Erythroblast (primary cell): ENCODE measurements around the gene BTBD6.
A peak's percentile ranks its signal among the peaks of the same experiment; 100 is the strongest.

Experiments used
- DNase-seq, 2 experiments: peaks; one replicate each; lab custom pipeline; 2025; lab: John Stamatoyannopoulos, UW
- GATA1 ChIP-seq: IDR thresholded peaks from 2 replicates; pipeline ENCODE4 v1.6.1; 2011; ENCODE audit warnings: low read depth, mild to moderate bottlenecking, control low read depth, low read length, moderate library complexity
- POLR2A ChIP-seq: IDR thresholded peaks from 2 replicates; pipeline ENCODE4 v1.6.1; 2011; ENCODE audit warnings: mild to moderate bottlenecking, low read length

The BTBD6 gene

DNA sequence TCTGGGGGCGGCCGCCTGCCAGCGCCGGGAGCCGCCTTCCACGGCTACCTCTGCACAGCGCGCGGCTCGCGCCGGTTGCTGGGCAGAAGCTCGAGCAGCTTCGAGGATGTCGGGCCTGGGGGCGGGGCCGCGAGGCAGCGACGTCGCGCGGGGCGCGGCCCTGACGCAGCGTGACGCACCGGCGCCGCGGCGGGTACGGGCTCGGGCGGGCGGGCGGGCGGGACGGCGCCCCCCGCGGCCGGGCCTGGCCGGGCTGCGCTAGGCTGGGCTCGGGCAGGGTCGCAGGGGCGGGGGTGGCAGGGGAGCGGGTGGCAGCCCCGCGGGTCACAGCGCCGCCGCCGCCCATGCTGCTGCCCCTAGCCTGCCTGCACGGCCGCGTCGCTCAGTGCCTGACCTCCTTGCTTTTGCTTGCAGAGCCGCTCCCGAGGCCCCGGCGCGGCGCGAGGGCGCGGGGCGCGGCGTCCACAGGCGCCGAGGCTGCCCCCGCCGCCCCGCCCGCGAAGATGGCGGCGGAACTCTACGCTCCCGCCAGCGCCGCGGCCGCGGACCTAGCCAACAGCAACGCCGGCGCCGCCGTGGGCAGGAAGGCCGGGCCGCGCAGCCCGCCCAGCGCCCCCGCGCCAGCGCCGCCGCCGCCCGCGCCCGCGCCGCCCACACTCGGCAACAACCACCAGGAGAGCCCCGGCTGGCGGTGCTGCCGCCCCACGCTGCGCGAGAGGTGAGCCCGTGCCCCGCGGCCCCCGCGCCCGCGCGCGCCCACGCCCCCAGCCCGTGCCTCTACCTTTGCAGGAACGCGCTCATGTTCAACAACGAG is at the start of gene BTBD6:
BTBD6 (plus strand) TSS at position 166 of the 814 bp plus-strand sequence; CDS start at position 345, 179 bp downstream.
- TF ChIP-seq GATA1 (no peak), POLR2A (peak; percentile 33)
- DNase-seq = peak; percentile 91 to 95

DNA sequence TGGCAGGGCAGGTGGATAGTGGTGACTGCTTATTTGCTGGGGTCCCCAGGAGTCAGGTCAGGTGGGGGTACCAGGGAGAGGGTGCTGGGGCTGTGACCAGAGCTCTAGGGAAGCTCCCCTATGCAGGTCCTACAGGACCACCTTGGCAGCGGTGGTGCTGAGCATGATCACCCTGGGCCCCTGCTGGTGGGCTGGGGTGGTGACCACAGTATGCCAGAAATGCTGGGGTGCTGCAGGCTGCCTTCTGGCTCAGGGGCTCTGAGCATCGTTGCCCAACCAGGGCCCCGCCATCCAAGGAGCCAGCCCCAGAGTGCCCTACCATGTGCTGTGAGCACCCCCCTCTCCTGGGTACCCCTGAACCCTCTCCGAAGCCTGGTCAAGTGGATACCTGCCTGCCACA is 49.7 kb upstream of the BTBD6 start:
- no peak for TF ChIP-seq GATA1
- DNase-seq = no peak

- TF ChIP-seq POLR2A (no peak), GATA1 (no peak)
- no peak for DNase-seq
These were observed 49.2 kb upstream of the BTBD6 start for GRCh38 chr14:105199093-105199492.

DNA sequence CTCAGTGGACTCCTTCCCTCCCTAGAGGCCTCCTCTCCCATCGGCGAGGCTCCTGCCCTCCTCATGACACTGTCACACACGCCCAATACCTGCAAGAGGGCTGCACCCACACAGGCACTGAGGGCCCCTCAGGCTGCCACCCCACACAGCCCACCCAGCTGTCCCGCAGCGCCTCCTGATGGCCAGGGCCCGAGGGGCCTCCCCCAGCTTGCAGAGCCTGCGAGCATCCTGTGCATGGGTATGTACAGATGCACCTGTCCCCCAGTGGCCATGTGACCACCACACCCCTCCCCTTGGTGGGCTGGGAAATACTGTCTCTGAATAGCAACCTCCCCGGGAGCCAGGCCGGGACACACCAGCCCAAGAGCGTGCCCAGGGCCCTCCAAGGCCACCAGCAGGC is 48.3 kb upstream of the BTBD6 start:
- DNase-seq = no peak
- no peak for TF ChIP-seq GATA1
- no peak for TF ChIP-seq POLR2A

- DNase-seq = no peak
- TF ChIP-seq GATA1 = no peak
- TF ChIP-seq POLR2A = no peak
These were observed 47.7 kb upstream of the BTBD6 start for GRCh38 chr14:105200641-105201040.

- TF ChIP-seq POLR2A (no peak), GATA1 (no peak)
- no peak for DNase-seq
These were observed 47.0 kb upstream of the BTBD6 start for GRCh38 chr14:105201156-105201924.

GRCh38 chr14:105201925-105202513 is 46.3 kb upstream of the BTBD6 start:
- TF ChIP-seq POLR2A (no peak), GATA1 (no peak)
- no peak for DNase-seq

DNA sequence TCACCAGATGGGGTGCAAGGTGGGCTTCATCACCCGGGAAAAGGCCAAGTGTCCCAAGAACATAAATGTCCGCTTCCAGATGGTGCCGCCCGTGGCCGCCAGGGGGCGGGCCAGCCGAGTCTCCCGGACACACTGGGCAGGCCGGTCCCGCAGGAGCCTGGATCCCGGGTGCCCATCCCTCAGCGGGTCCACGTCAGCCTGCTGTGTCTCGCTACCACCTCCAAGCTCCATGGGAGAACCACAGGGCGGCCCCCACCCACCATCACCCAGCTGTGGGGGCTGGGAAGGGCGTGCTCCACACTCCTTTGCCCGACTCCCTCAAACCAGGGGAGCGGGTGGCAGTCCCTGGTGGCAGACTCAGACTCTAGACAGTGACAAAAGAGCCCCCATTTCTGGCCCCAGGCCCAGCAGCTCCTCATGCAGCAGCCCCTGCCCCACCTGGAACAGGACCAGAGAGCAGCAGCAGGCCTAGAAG is 45.2 kb upstream of the BTBD6 start:
- DNase-seq = peak; percentile 54 to 78
- TF ChIP-seq GATA1 (no peak), POLR2A (no peak)

DNA sequence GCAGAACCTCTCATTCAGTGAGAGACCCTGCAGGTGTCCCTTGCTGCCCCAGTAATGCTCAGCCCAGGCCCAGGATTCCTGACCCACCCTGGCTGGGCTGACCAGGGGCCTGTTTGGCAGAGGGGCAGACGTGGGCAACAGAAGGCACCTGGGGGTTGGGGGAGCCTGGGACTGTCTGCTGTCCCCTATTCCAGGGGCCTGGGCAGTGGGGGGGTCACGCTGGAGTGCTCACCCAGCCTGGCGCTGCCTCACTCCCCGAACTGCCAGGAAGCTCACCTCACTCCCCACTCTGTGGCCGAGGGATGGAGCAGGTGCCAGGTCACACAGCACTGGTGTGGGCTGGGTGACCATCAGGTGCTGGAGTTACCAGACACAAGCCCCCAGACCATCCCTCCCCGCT is 44.6 kb upstream of the BTBD6 start:
- no peak for TF ChIP-seq POLR2A
- no peak for TF ChIP-seq GATA1
- DNase-seq = no peak

DNA sequence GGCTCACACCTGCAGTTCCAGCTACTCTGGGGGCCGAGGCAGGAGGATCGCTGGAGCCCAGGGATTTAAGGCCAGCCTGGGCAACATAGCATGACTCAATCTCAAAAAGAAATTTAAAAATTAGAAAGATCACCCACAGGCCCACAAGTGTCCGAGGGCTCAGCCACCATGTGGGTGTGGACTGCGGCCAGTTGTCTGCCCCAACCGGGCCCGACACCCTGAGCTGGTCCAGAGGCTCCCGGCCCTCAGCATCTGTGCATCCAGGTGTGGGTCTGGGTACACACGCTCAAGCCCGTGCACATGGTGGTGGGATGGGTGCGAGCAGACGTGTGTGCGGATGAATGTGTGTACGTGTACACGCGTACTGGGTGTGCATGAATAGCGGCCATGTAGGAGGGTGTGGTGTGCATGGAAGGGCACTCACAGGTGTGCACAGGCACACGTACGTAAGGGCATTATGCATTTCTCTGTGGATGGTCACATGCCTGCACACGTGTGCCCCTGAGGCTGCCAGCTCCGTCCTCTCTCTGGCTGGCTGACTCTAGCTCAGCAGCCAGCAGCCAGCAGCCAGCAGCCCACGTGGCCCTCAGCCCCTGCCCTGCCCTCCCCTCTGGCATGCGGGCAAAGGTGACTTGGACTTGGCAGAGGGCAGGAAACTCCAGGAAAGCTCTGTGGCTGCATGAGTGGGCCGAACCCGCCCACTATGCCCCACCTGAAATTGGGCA is 44.0 kb upstream of the BTBD6 start:
- TF ChIP-seq POLR2A (no peak), GATA1 (no peak)
- no peak for DNase-seq

DNA sequence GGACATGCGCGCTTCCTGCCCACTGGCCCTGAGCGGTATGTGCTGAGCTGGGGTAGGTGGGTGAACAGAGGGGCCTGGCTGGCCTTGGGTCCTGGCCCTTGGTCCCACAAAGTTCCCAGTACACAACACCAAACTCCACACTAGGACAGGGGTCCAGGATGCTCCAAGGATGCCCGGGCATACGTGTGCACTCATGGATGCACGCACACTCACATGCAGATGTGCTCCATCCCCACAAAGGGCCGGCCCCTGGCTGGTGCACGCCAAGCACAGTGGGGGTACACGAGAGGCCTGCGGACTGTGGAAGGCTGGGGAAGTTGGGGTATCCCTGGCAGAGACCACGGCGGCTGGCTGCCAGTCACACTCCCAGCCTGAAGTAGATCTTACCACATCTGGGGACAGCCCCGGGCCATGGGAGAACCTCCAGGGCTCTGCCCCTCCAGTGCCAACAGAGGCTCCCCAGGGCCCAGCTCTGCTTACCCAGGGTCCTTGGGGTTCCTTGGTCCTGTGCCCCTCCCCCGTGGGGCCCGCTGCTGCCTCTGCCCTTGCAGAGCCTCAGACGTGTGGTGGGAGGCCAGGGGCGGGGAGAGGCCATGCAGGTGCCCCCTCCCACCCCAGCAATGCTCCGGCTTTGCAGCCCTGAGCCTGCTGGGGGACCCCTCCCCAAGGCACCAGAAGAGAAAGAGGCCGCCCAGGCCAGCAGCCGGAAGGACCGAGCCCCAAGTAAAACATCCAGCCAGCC is 43.2 kb upstream of the BTBD6 start:
- TF ChIP-seq GATA1 (no peak), POLR2A (no peak)
- DNase-seq = no peak

DNA sequence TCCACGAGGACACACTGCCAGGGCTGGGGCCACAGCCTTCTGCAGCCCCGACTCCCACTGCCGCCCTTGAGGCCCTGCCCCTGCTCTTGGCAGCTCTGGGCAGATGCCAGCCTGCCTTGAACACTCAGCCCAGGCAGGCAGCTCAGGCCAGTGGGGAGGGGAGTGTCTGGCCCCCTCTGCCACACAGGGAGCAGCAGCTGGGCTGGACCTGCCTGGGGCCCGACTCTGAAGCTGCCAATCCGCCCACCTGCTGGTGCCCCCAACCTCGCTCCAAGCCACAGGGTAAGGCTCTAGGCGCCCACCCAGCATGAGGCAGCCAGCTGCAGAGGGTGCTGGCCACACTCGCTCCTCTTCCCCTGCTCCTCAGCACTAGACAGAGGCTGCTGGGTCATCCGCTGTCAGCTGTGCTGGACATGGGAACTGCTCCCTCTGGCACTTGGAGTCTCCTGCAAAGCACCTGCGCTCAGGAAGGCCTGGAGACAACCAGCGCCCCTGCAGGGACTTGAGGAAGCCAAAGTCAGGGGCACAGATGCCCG is 42.6 kb upstream of the BTBD6 start:
- no peak for DNase-seq

DNA sequence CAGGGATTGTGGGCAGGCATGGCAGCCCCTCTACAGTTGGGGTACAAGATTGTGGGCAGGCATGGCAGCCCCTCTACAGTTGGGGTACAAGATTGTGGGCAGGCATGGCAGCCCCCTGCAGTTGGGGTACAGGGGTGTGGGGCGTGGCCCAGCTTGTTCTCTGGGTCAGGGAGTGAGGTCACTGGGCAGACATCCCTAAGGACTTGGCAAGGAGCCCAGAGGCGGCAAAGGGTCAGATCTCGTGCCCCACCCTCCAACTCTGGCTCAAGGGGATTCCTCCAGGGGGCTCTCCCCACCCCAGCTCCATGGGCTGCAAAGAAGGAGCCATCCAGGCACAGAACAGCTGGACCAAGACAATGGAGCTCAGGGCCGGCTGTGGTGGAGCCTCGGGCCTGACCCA is 41.5 kb upstream of the BTBD6 start:
- no peak for DNase-seq
- TF ChIP-seq POLR2A (no peak), GATA1 (no peak)

More for the DNA sequence above, 42.6 kb upstream of the BTBD6 start:
- TF ChIP-seq GATA1 (no peak), POLR2A (no peak)
